RKO (cell line): Measurements from ENCODE around the gene NEURL1B.

Experiments used
- DNase-seq: peaks from one replicate; pipeline ENCODE4 v3.0.0-alpha.2; 2016; ENCODE audit warnings: low spot score

Gene NEURL1B

GRCh38 chr5:172610643-172611042, 30.4 kb upstream of the NEURL1B start:
- no peak for DNase-seq

- no peak for DNase-seq
Measured at GRCh38 chr5:172611913-172612312, 29.1 kb upstream of the NEURL1B start.

- DNase-seq, result no peak
Measured at GRCh38 chr5:172612771-172613170, 28.3 kb upstream of the NEURL1B start.

- DNase-seq, result no peak
Measured at GRCh38 chr5:172616136-172616535, 24.9 kb upstream of the NEURL1B start.

- DNase-seq, result no peak
Measured at GRCh38 chr5:172616730-172617129, 24.3 kb upstream of the NEURL1B start.

- DNase-seq, result no peak
Measured at GRCh38 chr5:172617817-172618216, 23.2 kb upstream of the NEURL1B start.

GRCh38 chr5:172618574-172619365, 22.3 kb upstream of the NEURL1B start:
- no peak for DNase-seq

- DNase-seq, result no peak
Measured at GRCh38 chr5:172620506-172620905, 20.6 kb upstream of the NEURL1B start.

GRCh38 chr5:172622091-172623046, 18.7 kb upstream of the NEURL1B start:
- DNase-seq, result no peak

- DNase-seq, result no peak
Measured at GRCh38 chr5:172623313-172623980, 17.6 kb upstream of the NEURL1B start.

- DNase-seq, result no peak
Measured at GRCh38 chr5:172624083-172624995, 16.7 kb upstream of the NEURL1B start.

- no peak for DNase-seq
Measured at GRCh38 chr5:172624996-172625964, 15.8 kb upstream of the NEURL1B start.

GRCh38 chr5:172626031-172626581, 15.0 kb upstream of the NEURL1B start:
- DNase-seq, result no peak

GRCh38 chr5:172630082-172630481, 11.0 kb upstream of the NEURL1B start:
- DNase-seq, result no peak

GRCh38 chr5:172630482-172630881, 10.6 kb upstream of the NEURL1B start:
- no peak for DNase-seq

- no peak for DNase-seq
Measured at GRCh38 chr5:172630986-172631385, 10.1 kb upstream of the NEURL1B start.

GRCh38 chr5:172632346-172633092, 8.5 kb upstream of the NEURL1B start:
- no peak for DNase-seq

- DNase-seq, result no peak
Measured at GRCh38 chr5:172633403-172633970, 7.6 kb upstream of the NEURL1B start.
